Measurements from ENCODE around the gene FAM53A. TPM values are rescaled to one million over a fixed set of nuclear protein-coding genes. Genes with fewer than 3 reads are reported as not detected.

Gene FAM53A
- total RNA-seq, 1 donor from 2014 or later: 10.5 TPM

DNA sequence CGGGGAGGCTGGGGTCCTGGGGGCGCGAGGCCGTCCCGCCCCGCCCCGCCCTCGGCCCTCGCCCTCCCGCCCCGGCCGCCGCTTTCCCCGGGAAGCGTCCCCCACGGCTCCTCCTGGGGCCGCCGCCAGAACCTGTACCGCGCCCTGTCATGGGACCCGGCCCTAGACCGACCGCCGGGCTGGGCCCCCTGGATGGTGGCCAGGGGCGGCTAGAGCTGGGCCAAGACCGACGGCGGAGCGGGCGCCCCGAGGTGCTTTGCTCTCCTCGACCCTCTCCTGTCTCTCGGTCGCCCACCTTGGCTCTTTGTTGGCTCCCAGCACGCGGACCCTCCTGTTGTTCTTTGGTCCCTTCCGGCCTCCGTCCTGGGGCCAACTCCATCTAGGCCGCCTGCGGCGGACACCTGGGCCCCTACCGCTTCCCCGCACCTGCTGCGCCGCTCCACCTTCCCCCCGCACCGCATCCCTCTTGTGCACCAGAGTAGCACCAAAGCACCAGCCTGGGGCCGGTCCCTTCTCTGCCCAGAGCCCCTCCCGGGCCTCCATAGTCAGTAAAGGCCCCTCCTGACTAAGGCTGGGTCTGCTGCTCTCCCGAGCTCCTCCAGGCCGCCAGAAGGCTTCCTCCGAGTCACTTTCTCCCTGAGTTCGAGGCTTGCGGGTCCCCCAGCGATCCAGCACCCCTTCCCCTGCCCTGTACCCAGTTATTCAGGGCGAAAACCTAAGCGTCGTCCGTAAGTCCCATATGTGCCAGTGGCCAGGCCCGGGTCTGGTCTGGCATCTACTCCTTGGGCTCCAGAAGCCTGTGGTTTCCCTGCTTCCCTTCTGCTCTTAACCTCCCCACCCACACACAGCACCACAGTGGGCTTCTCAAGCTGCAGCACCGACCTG lies 37.8 kb upstream of the FAM53A start:
- Mint-ChIP-seq H3K9me3 (no peaks in the 10 kb centered on the region), H3K36me3 (peaks cover 5% of the 10 kb centered on the region), H3K4me3 (peak overlapping the region; percentile 84), H3K27me3 (ENCODE audit: low read depth) (no peaks in the 10 kb centered on the region), H3K4me1 (peaks cover 30% of the 10 kb centered on the region), H3K27ac (peak overlapping the region; percentile 76)
- TF ChIP-seq, protein P1, sequence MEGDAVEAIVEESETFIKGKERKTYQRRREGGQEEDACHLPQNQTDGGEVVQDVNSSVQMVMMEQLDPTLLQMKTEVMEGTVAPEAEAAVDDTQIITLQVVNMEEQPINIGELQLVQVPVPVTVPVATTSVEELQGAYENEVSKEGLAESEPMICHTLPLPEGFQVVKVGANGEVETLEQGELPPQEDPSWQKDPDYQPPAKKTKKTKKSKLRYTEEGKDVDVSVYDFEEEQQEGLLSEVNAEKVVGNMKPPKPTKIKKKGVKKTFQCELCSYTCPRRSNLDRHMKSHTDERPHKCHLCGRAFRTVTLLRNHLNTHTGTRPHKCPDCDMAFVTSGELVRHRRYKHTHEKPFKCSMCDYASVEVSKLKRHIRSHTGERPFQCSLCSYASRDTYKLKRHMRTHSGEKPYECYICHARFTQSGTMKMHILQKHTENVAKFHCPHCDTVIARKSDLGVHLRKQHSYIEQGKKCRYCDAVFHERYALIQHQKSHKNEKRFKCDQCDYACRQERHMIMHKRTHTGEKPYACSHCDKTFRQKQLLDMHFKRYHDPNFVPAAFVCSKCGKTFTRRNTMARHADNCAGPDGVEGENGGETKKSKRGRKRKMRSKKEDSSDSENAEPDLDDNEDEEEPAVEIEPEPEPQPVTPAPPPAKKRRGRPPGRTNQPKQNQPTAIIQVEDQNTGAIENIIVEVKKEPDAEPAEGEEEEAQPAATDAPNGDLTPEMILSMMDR (IDR thresholded peaks at IDR 0.05; ENCODE audit: unreplicated experiment): no peak
- no peak for DNase-seq (ENCODE audit: low spot score in 2 of 2, unreplicated experiment in 2 of 2)

DNA sequence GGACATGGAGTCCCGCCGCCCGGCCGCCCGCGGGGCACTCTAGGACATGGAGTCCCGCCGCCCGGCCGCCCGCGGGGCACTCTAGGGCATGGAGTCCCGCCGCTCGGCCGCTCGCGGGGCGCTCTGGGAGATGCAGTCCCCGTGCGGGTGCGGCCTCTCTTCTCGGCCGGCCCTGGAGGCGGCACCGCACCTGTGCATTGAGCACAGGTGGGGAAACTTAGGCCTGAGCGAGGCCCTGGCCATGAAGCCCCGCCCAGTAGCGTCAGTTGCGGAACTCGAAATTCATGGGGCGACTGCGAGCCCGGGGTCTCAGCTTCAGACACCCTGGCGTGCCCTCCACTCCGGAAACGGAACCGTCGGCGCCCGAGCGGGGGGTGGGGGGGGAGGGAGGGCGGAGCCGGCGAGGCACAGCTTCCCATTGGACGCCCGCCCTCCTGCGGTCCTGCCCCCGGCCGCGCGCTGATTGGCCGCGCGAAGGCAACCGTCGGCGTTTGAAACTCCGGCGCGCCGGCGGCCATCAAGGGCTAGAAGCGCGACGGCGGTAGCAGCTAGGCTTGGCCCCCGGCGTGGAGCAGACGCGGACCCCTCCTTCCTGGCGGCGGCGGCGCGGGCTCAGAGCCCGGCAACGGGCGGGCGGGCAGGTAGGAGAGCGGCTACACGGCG lies 37.0 kb upstream of the FAM53A start, which contains the start of the genes TACC3 and TMEM129:
TSS of gene TACC3 (plus strand) at position 519 of the 663 bp plus-strand sequence. CDS start 1,901 bp downstream, outside the sequence.
TSS of gene TMEM129 (minus strand) at position 321 of the 663 bp plus-strand sequence. CDS start 486 bp downstream, outside the sequence.
- Mint-ChIP-seq H3K9me3 (no peaks in the 10 kb centered on the region), H3K27me3 (ENCODE audit: low read depth) (no peaks in the 10 kb centered on the region), H3K27ac (peak within 1 kb of the TSS; percentile 96), H3K4me1 (peaks cover 30% of the 10 kb centered on the region), H3K36me3 (peaks cover 1% of the 10 kb centered on the region), H3K4me3 (peak within 1 kb of the TSS; percentile 85)
- TF ChIP-seq, protein P1 (IDR thresholded peaks at IDR 0.05; ENCODE audit: unreplicated experiment): no peak
- peak; percentile 86 to 91 for DNase-seq (ENCODE audit: low spot score in 2 of 2, unreplicated experiment in 2 of 2)

DNA sequence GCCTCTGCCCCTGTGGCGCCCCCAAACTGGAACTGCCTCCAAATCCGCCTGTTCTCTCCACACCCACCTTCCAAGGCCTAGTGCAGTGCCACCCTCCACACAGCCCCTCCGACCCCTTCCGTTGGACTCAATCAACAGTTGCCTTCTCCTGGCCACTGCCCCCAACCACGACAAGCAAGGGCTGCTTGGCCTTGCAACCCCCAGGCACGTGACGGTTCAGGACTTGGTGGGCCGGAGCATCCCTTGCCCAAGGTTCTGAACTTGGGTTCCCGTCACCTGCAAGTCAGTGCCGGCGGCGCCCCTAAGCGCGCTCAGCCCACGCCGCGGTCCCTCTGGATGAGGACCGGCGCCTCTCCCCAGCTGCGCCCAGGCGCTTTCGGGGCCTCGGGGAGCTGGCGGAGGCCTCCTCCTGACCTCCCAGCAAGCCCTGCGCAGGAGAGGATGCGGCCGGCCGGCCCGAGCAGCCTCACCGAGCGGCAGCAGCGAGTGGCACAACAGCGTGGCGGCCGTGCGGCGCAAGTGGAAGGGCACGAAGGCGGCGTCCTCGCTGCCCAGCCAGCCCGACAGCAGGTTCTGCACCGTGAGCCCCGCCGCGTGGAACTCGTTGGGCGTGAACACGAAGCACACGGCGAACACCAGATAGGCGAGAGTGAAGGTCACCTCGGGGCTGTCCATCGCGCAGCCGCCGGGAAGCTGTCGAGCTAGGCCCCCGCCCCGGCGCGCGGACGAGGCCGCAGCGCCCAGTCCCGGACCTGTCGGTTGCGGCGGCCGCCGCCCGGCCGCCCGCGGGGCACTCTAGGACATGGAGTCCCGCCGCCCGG lies 36.3 kb upstream of the FAM53A start:
- H3K4me1 Mint-ChIP-seq: peaks cover 30% of the 10 kb centered on the region
- H3K36me3 Mint-ChIP-seq: peaks cover 1% of the 10 kb centered on the region
- H3K4me3 Mint-ChIP-seq: peak overlapping the region; percentile 85
- H3K27me3 Mint-ChIP-seq (ENCODE audit: low read depth): no peaks in the 10 kb centered on the region
- peak in 1 of 2 experiments; percentile 69 for DNase-seq (ENCODE audit: low spot score in 2 of 2, unreplicated experiment in 2 of 2)
- H3K9me3 Mint-ChIP-seq: no peaks in the 10 kb centered on the region
- peak overlapping the region; percentile 96 for H3K27ac Mint-ChIP-seq
- TF ChIP-seq, protein P1 (IDR thresholded peaks at IDR 0.05; ENCODE audit: unreplicated experiment): no peak

DNA sequence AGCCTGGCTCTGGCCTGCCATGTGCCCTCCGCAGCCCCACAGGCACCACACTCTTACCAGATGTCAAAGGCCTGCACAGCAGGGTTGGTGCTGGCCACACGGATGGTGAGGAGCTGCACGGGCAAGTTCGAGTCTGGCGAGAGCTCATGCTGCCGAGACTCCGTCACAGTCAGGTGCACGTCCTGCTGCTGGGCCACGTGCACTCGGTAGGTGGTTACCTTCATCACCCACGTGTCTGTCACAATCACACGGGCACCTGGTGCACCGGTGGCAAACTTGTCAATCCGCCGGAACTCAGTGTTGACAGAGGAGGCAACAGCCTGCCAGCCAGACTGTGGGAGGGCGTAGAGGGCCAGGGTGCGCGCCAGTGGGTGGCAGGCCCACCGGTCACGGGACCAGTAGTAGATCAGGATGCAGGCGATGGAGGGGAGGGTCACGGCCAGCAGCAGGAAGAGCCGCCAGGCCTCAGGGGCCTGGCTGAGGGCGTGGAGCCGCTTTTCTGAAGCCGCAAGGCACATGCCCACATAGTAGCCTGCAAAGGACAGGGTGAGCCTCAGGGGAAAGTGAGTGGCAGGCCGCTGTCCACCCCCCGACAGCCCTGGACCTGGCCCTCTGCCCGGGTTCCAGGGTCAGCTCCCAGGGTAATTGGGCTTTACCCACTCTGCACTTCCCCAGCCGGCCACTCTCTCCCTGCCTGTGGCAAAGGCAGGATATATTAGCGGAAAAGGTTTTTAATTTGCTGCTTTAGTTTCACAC lies 34.2 kb upstream of the FAM53A start:
- TF ChIP-seq, protein P1 (IDR thresholded peaks at IDR 0.05; ENCODE audit: unreplicated experiment): no peak
- no peak overlapping the region for H3K27ac Mint-ChIP-seq
- H3K36me3 Mint-ChIP-seq: no peaks in the 10 kb centered on the region
- H3K4me1 Mint-ChIP-seq: peaks cover 31% of the 10 kb centered on the region
- no peaks in the 10 kb centered on the region for H3K27me3 Mint-ChIP-seq (ENCODE audit: low read depth)
- no peak for DNase-seq (ENCODE audit: low spot score in 2 of 2, unreplicated experiment in 2 of 2)
- peak overlapping the region; percentile 85 for H3K4me3 Mint-ChIP-seq
- H3K9me3 Mint-ChIP-seq: no peaks in the 10 kb centered on the region

Measured in mesothelial cell of epicardium (in vitro differentiated cells).